GM19240 (cell line): ENCODE measurements around the gene LINC00237.

Source experiments
- DNase-seq: peaks from one replicate; pipeline ENCODE4 v3.0.0; 2011; ENCODE audit warnings: low spot score; ENCODE audit not compliant: insufficient read length

The LINC00237 gene

GRCh38 chr20:21099751-21100577 lies 6.2 kb downstream of the LINC00237 start:
- no peak for DNase-seq

GRCh38 chr20:21096321-21097043 lies 9.7 kb downstream of the LINC00237 start:
- no peak for DNase-seq

GRCh38 chr20:21092806-21093205 lies 13.4 kb downstream of the LINC00237 start:
- no peak for DNase-seq

- no peak for DNase-seq
Observed at GRCh38 chr20:21090721-21091120, 15.4 kb downstream of the LINC00237 start.

- DNase-seq, result no peak
Observed at GRCh38 chr20:21090111-21090618, 16.0 kb downstream of the LINC00237 start.

- DNase-seq, result no peak
Observed at GRCh38 chr20:21089391-21089790, 16.8 kb downstream of the LINC00237 start.

- no peak for DNase-seq
Observed at GRCh38 chr20:21087862-21088540, 18.2 kb downstream of the LINC00237 start.

GRCh38 chr20:21083825-21084325 lies 22.3 kb downstream of the LINC00237 start:
- DNase-seq, result no peak

GRCh38 chr20:21082584-21082983 lies 23.6 kb downstream of the LINC00237 start:
- DNase-seq, result no peak

- DNase-seq, result no peak
Observed at GRCh38 chr20:21077809-21078345, 28.3 kb downstream of the LINC00237 start.

- DNase-seq, result no peak
Observed at GRCh38 chr20:21076073-21076472, 30.1 kb downstream of the LINC00237 start.

GRCh38 chr20:21075471-21075870 lies 30.7 kb downstream of the LINC00237 start:
- DNase-seq, result no peak

- no peak for DNase-seq
Observed at GRCh38 chr20:21074605-21075336, 31.4 kb downstream of the LINC00237 start.

GRCh38 chr20:21067255-21067654 lies 38.9 kb downstream of the LINC00237 start:
- no peak for DNase-seq

- no peak for DNase-seq
Observed at GRCh38 chr20:21064924-21065323, 41.2 kb downstream of the LINC00237 start.

- DNase-seq, result no peak
Observed at GRCh38 chr20:21063276-21063675, 42.9 kb downstream of the LINC00237 start.

- DNase-seq, result no peak
Observed at GRCh38 chr20:21053002-21053762, 53.0 kb downstream of the LINC00237 start.

GRCh38 chr20:21052686-21053001 lies 53.5 kb downstream of the LINC00237 start:
- DNase-seq, result no peak

GRCh38 chr20:21052241-21052640 lies 53.9 kb downstream of the LINC00237 start:
- no peak for DNase-seq

GRCh38 chr20:21050710-21051109 lies 55.4 kb downstream of the LINC00237 start:
- no peak for DNase-seq
